H9 (cell line): ENCODE data around the gene ZNF561. TPM values are rescaled to one million over a fixed set of nuclear protein-coding genes. Genes with fewer than 3 reads are reported as not detected.

ENCODE experiments used
- DNase-seq: peaks from one replicate; pipeline ENCODE4 v3.0.0-alpha.2; 2017
- H2AFZ ChIP-seq: one replicate; pipeline ENCODE4 v1.6.1; 2013; ENCODE audit warnings: mild to moderate bottlenecking, low read length, control low read depth, moderate library complexity
- H2AK5ac ChIP-seq: 2 replicates; pipeline ENCODE4 v1.6.1; 2013; ENCODE audit warnings: low read length, control low read depth, mixed read lengths; ENCODE audit not compliant: insufficient read length
- H2BK120ac ChIP-seq: one replicate; pipeline ENCODE4 v1.6.1; 2013; ENCODE audit warnings: low read depth, mild to moderate bottlenecking, low read length, control low read depth, inconsistent platforms; ENCODE audit not compliant: poor library complexity, severe bottlenecking
- H2BK12ac ChIP-seq: 2 replicates; pipeline ENCODE4 v1.6.1; 2013; ENCODE audit warnings: low read length, control low read depth, mixed read lengths, low read depth; ENCODE audit not compliant: insufficient read length
- H2BK15ac ChIP-seq: 2 replicates; pipeline ENCODE4 v1.6.1; 2013; ENCODE audit warnings: low read depth, low read length, control low read depth
- H2BK20ac ChIP-seq: one replicate; pipeline ENCODE4 v1.6.1; 2013; ENCODE audit warnings: low read depth, mild to moderate bottlenecking, low read length, control low read depth, inconsistent platforms; ENCODE audit not compliant: poor library complexity, severe bottlenecking
- H2BK5ac ChIP-seq: 2 replicates; pipeline ENCODE4 v1.6.1; 2013; ENCODE audit warnings: low read length, control low read depth, mixed read lengths; ENCODE audit not compliant: insufficient read length
- H3K14ac ChIP-seq: 2 replicates; pipeline ENCODE4 v1.6.1; 2013; ENCODE audit warnings: low read length, control low read depth; ENCODE audit not compliant: insufficient read depth
- H3K18ac ChIP-seq: 2 replicates; pipeline ENCODE4 v1.6.1; 2013; ENCODE audit warnings: low read depth, mild to moderate bottlenecking, mixed read lengths, low read length, control low read depth; ENCODE audit not compliant: insufficient read length
- H3K23ac ChIP-seq: 2 replicates; pipeline ENCODE4 v1.6.1; 2013; ENCODE audit warnings: low read length, control low read depth, mixed read lengths, low read depth; ENCODE audit not compliant: insufficient read length
- H3K23me2 ChIP-seq: 2 replicates; pipeline ENCODE4 v1.6.1; 2013; ENCODE audit warnings: low read depth, mild to moderate bottlenecking, mixed read lengths, low read length, control low read depth; ENCODE audit not compliant: insufficient read length, poor library complexity, severe bottlenecking
- H3K27ac ChIP-seq: 2 replicates; pipeline ENCODE4 v1.5.1; 2013; ENCODE audit warnings: low read length, control low read depth, mixed read lengths, low read depth; ENCODE audit not compliant: insufficient read length
- H3K27me3 ChIP-seq: 2 replicates; pipeline ENCODE4 v1.6.1; 2013; ENCODE audit warnings: low read length, control low read depth, inconsistent platforms; ENCODE audit not compliant: insufficient read depth
- H3K4ac ChIP-seq: 2 replicates; pipeline ENCODE4 v1.6.1; 2013; ENCODE audit warnings: low read depth, mild to moderate bottlenecking, control low read depth, inconsistent platforms, low read length, moderate library complexity
- H3K4me1 ChIP-seq: 2 replicates; pipeline ENCODE4 v1.6.1; 2013; ENCODE audit warnings: low read length, control low read depth, inconsistent platforms; ENCODE audit not compliant: insufficient read depth
- H3K4me2 ChIP-seq: 2 replicates; pipeline ENCODE4 v1.6.1; 2013; ENCODE audit warnings: low read length, control low read depth, mixed read lengths; ENCODE audit not compliant: insufficient read length, insufficient read depth
- H3K56ac ChIP-seq: 2 replicates; pipeline ENCODE4 v1.6.1; 2013; ENCODE audit warnings: low read depth, mild to moderate bottlenecking, mixed read lengths, low read length, control low read depth; ENCODE audit not compliant: insufficient read length
- H3K79me1 ChIP-seq: 2 replicates; pipeline ENCODE4 v1.6.1; 2013; ENCODE audit warnings: low read depth, mild to moderate bottlenecking, moderate library complexity, low read length, control low read depth, inconsistent platforms; ENCODE audit not compliant: insufficient read depth, poor library complexity, severe bottlenecking
- H3K79me2 ChIP-seq: 2 replicates; pipeline ENCODE4 v1.6.1; 2013; ENCODE audit warnings: low read length, control low read depth, inconsistent platforms; ENCODE audit not compliant: insufficient read depth
- H3K9ac ChIP-seq: 2 replicates; pipeline ENCODE4 v1.6.1; 2013; ENCODE audit warnings: low read length, control low read depth, mixed read lengths; ENCODE audit not compliant: insufficient read length; ENCODE audit errors: extremely low read depth
- H3K9me3 ChIP-seq: one replicate; pipeline ENCODE4 v1.6.1; 2013; ENCODE audit warnings: low read depth, low read length, inconsistent platforms; ENCODE audit not compliant: control insufficient read depth
- H3T11ph ChIP-seq: one replicate; pipeline ENCODE4 v1.6.1; 2013; ENCODE audit warnings: mild to moderate bottlenecking, low read length, control low read depth, inconsistent platforms
- H4K20me1 ChIP-seq: one replicate; pipeline ENCODE4 v1.6.1; 2013; ENCODE audit not compliant: control insufficient read depth, insufficient read length, insufficient read depth
- H4K5ac ChIP-seq: 2 replicates; pipeline ENCODE4 v1.6.1; 2013; ENCODE audit warnings: low read depth, mild to moderate bottlenecking, mixed read lengths, low read length, control low read depth; ENCODE audit not compliant: insufficient read length
- H4K8ac ChIP-seq: replicated peaks from 2 replicates; pipeline ENCODE4 v1.6.1; 2013; ENCODE audit warnings: low read length, control low read depth, mixed read lengths, low read depth; ENCODE audit not compliant: insufficient read length
- H4K91ac ChIP-seq: 2 replicates; pipeline ENCODE4 v1.6.1; 2013; ENCODE audit warnings: low read depth, mild to moderate bottlenecking, moderate library complexity, mixed read lengths, low read length, control low read depth; ENCODE audit not compliant: insufficient read length
- H3K27ac Mint-ChIP-seq, 3 experiments: 2 replicates in 2 of 3; 3 replicates in 1 of 3; pipeline ENCODE4 v1.8.0; 2020 to 2021; ENCODE audit warnings: mixed read lengths in 3 of 3, mild to moderate bottlenecking in 1 of 3, moderate library complexity in 1 of 3
- H3K27me3 Mint-ChIP-seq: 2 replicates; pipeline ENCODE4 v1.8.0; 2021; ENCODE audit warnings: low read depth, mild to moderate bottlenecking, moderate library complexity, mixed read lengths
- H3K36me3 Mint-ChIP-seq, 3 experiments: 2 replicates in 2 of 3; 3 replicates in 1 of 3; pipeline ENCODE4 v1.8.0; 2020 to 2021; ENCODE audit warnings: low read depth in 3 of 3, mixed read lengths in 3 of 3; ENCODE audit not compliant: insufficient read depth in 1 of 3
- H3K4me1 Mint-ChIP-seq, 2 experiments: 2 replicates each; pipeline ENCODE4 v1.8.0; 2020; ENCODE audit warnings: mixed read lengths in 2 of 2
- H3K4me3 Mint-ChIP-seq, 2 experiments: 2 replicates in 1 of 2; 3 replicates in 1 of 2; pipeline ENCODE4 v1.8.0; 2020 to 2021; ENCODE audit warnings: mild to moderate bottlenecking in 2 of 2, mixed read lengths in 2 of 2, moderate library complexity in 1 of 2
- H3K9me3 Mint-ChIP-seq, 2 experiments: 2 replicates in 1 of 2; 3 replicates in 1 of 2; pipeline ENCODE4 v1.8.0; 2020; ENCODE audit warnings: mild to moderate bottlenecking in 2 of 2, mixed read lengths in 2 of 2, moderate library complexity in 1 of 2
- WGBS: extraction: QIAGEN DNeasy Blood & Tissue Kit; methylation state at CpG from one replicate; pipeline ENCODE4 v1.1.7; 2013; ENCODE audit warnings: missing lambda C conversion rate, low lambda C conversion rate, mixed read lengths; ENCODE audit not compliant: insufficient read length; ENCODE audit errors: extremely low coverage; 5-methylcytosine and 5-hydroxymethylcytosine counted together
- total RNA-seq: library from RNA; stranded (reverse); gene quantifications from 2 replicates; pipeline ENCODE4 v1.2.1, GENCODE V29; 2021
- TF ChIP-seq, protein P1 (sequence below): fragments of 200-600 bp; sonication (generic); conservative IDR thresholded peaks from 3 replicates; pipeline ENCODE4 v1.8.0; 2021; ENCODE audit warnings: antibody characterized with exemption, mild to moderate bottlenecking

Gene ZNF561
- total RNA-seq, 1 experiment from 2014 or later = 50.8 TPM

DNA sequence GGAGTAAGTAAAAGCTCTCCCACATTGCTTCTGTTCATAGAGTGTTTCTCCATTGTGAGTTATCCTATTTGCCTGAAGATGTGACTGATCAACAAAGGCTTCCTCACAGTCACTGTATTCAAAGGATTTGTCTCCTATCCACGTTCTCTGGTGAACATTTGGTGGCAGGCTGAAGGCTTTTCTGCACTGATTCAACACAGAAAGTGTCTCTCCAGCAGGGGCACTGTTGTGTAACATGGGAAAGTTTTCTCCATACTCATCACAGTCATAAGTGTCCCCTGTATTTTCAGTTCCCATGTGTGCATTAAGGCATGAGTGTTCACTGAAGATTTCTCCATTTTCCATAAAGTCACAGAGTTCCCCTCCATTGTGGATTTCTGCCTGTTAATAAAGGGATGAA lies 54.3 kb downstream of the ZNF561 start:
- Histone ChIP-seq H3K4me1 (no peaks in the 10 kb centered on the region), H3K14ac (no peak overlapping the region), H2BK20ac (no peak overlapping the region), H3K18ac (no peak overlapping the region), H4K5ac (no peak overlapping the region), H3K4me2 (no peak overlapping the region), H3K23ac (no peak overlapping the region), H3K4ac (no peak overlapping the region), H3K79me1 (peaks cover 6% of the 10 kb centered on the region), H3T11ph (no peak overlapping the region), H3K56ac (no peak overlapping the region), H4K8ac (no peak overlapping the region), H3K9ac (no peak overlapping the region), H2BK15ac (no peak overlapping the region), H3K27me3 (no peaks in the 10 kb centered on the region), H3K79me2 (peaks cover 27% of the 10 kb centered on the region), H2BK120ac (no peak overlapping the region), H2AK5ac (no peak overlapping the region), H2AFZ (no peak overlapping the region), H3K9me3 (peaks cover 66% of the 10 kb centered on the region), H2BK12ac (no peak overlapping the region), H3K23me2 (no peaks in the 10 kb centered on the region), H4K91ac (no peak overlapping the region), H3K27ac (no peak overlapping the region), H4K20me1 (no peaks in the 10 kb centered on the region), H2BK5ac (no peak overlapping the region)
- no CpG with 5 or more reads among the region's 1 CpG for WGBS
- peaks cover 82 to 95% of the 10 kb centered on the region in 2 experiments for H3K9me3 Mint-ChIP-seq
- H3K4me3 Mint-ChIP-seq = no peak overlapping the region
- no peak for DNase-seq
- peaks cover 5% of the 10 kb centered on the region for H3K27me3 Mint-ChIP-seq
- H3K4me1 Mint-ChIP-seq = no peaks in the 10 kb centered on the region
- no peak overlapping the region for H3K27ac Mint-ChIP-seq
- H3K36me3 Mint-ChIP-seq = peaks cover 97 to 100% (median 99%) of the 10 kb centered on the region in 3 experiments
- TF ChIP-seq, protein P1, sequence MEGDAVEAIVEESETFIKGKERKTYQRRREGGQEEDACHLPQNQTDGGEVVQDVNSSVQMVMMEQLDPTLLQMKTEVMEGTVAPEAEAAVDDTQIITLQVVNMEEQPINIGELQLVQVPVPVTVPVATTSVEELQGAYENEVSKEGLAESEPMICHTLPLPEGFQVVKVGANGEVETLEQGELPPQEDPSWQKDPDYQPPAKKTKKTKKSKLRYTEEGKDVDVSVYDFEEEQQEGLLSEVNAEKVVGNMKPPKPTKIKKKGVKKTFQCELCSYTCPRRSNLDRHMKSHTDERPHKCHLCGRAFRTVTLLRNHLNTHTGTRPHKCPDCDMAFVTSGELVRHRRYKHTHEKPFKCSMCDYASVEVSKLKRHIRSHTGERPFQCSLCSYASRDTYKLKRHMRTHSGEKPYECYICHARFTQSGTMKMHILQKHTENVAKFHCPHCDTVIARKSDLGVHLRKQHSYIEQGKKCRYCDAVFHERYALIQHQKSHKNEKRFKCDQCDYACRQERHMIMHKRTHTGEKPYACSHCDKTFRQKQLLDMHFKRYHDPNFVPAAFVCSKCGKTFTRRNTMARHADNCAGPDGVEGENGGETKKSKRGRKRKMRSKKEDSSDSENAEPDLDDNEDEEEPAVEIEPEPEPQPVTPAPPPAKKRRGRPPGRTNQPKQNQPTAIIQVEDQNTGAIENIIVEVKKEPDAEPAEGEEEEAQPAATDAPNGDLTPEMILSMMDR = peak; percentile 48; the same call in 2 of the 3 replicates
